IMR-90 (cell line): ENCODE results near the gene ILK. TPM values are rescaled to one million over a fixed set of nuclear protein-coding genes. Genes with fewer than 3 reads are reported as not detected.
A peak's percentile ranks its signal among the peaks of the same experiment; 100 is the strongest.

Source experiments
- ATAC-seq: fragments of 200-7000 bp; cut with Tn5 transposase; 2 replicates; pipeline ENCODE4 v1.9.1; 2020; ENCODE audit warnings: low read depth, mild to moderate bottlenecking, moderate library complexity
- BruUV-seq: library from RNA; stranded (reverse); fragments of 400-500 nt; replicated peaks from 2 replicates; lab custom pipeline; 2021; lab: Mats Ljungman, UMichigan
- CTCF ChIA-PET: fragments of 300-600 bp; formaldehyde crosslinking; extraction: SDS; loops from one replicate; lab custom pipeline; 2021; ENCODE audit warnings: antibody characterized with exemption; lab: Yijun Ruan, JAX
- POLR2A ChIA-PET: fragments of 300-600 bp; sonication (Branson Sonifier 250); formaldehyde crosslinking; loops from one replicate; lab custom pipeline; 2022; ENCODE audit warnings: antibody characterized with exemption; ENCODE audit not compliant: unreplicated experiment; lab: Charles Lee
- DNase-seq: peaks from one replicate; pipeline ENCODE4 v3.0.0; 2013
- H2AFZ ChIP-seq: replicated peaks from 2 replicates; pipeline ENCODE3; 2013; ENCODE audit warnings: low read length, mild to moderate bottlenecking; ENCODE audit not compliant: poor library complexity
- H2AK5ac ChIP-seq: 2 replicates; pipeline ENCODE4 v1.6.1; 2013; ENCODE audit warnings: low read depth, low read length, inconsistent platforms
- H2AK9ac ChIP-seq: replicated peaks from 2 replicates; pipeline ENCODE3; 2013; ENCODE audit warnings: mild to moderate bottlenecking, low read depth, low read length, moderate library complexity; ENCODE audit not compliant: poor library complexity
- H2BK120ac ChIP-seq: 2 replicates; pipeline ENCODE4 v1.6.1; 2013; ENCODE audit warnings: low read depth, low read length, inconsistent platforms
- H2BK15ac ChIP-seq: 3 replicates; pipeline ENCODE4 v1.6.1; 2013; ENCODE audit warnings: low read depth, low read length, inconsistent platforms
- H2BK20ac ChIP-seq: 2 replicates; pipeline ENCODE4 v1.6.1; 2013; ENCODE audit warnings: low read depth, mild to moderate bottlenecking, inconsistent platforms, low read length, moderate library complexity
- H2BK5ac ChIP-seq: 2 replicates; pipeline ENCODE4 v1.6.1; 2013; ENCODE audit warnings: mild to moderate bottlenecking, low read depth, low read length, inconsistent platforms; ENCODE audit not compliant: poor library complexity, severe bottlenecking
- H3K14ac ChIP-seq: replicated peaks from 2 replicates; pipeline ENCODE4 v1.6.1; 2013; ENCODE audit warnings: low read depth, low read length, inconsistent platforms
- H3K18ac ChIP-seq: 2 replicates; pipeline ENCODE4 v1.6.1; 2013; ENCODE audit warnings: low read depth, low read length, control low read depth
- H3K23ac ChIP-seq: 2 replicates; pipeline ENCODE4 v1.6.1; 2013; ENCODE audit warnings: low read depth, low read length, inconsistent platforms
- H3K27ac ChIP-seq: 2 replicates; pipeline ENCODE4 v1.5.1; 2013; ENCODE audit warnings: mild to moderate bottlenecking, control low read depth, low read length; ENCODE audit not compliant: insufficient read depth
- H3K27me3 ChIP-seq: 2 replicates; pipeline ENCODE4 v1.6.1; 2013; ENCODE audit warnings: low read length; ENCODE audit not compliant: control insufficient read depth, insufficient read depth
- H3K36me3 ChIP-seq: 2 replicates; pipeline ENCODE4 v1.6.1; 2013; ENCODE audit warnings: low read length, mixed read lengths; ENCODE audit not compliant: control insufficient read depth, insufficient read depth
- H3K4ac ChIP-seq: 2 replicates; pipeline ENCODE4 v1.6.1; 2013; ENCODE audit warnings: low read depth, low read length, inconsistent platforms
- H3K4me1 ChIP-seq: 2 replicates; pipeline ENCODE4 v1.6.1; 2013; ENCODE audit warnings: low read length, mixed read lengths; ENCODE audit not compliant: control insufficient read depth, insufficient read depth
- H3K4me2 ChIP-seq: 2 replicates; pipeline ENCODE4 v1.6.1; 2013; ENCODE audit warnings: low read depth, mild to moderate bottlenecking, control low read depth, low read length, moderate library complexity
- H3K4me3 ChIP-seq: 2 replicates; pipeline ENCODE4 v1.5.1; 2013; ENCODE audit warnings: low read depth, mild to moderate bottlenecking, control low read depth, low read length, moderate library complexity; ENCODE audit not compliant: insufficient read depth
- H3K56ac ChIP-seq: 2 replicates; pipeline ENCODE4 v1.6.1; 2013; ENCODE audit warnings: low read length, inconsistent platforms; ENCODE audit not compliant: insufficient read depth; ENCODE audit errors: extremely low read depth
- H3K79me1 ChIP-seq, 2 experiments: 2 replicates each; pipeline ENCODE4 v1.6.1; 2013; ENCODE audit warnings: low read length in 2 of 2, inconsistent platforms in 1 of 2, low read depth in 1 of 2
- H3K9ac ChIP-seq: 2 replicates; pipeline ENCODE4 v1.6.1; 2013; ENCODE audit warnings: low read depth, low read length, control low read depth
- H3K9me1 ChIP-seq: 2 replicates; pipeline ENCODE4 v1.6.1; 2013; ENCODE audit warnings: low read length, inconsistent platforms; ENCODE audit not compliant: insufficient read depth
- H3K9me3 ChIP-seq: 2 replicates; pipeline ENCODE4 v1.6.1; 2013; ENCODE audit warnings: low read length; ENCODE audit not compliant: control insufficient read depth, insufficient read depth
- H4K20me1 ChIP-seq: 2 replicates; pipeline ENCODE4 v1.6.1; 2013; ENCODE audit warnings: low read length, inconsistent platforms; ENCODE audit not compliant: insufficient read depth
- H4K5ac ChIP-seq: 2 replicates; pipeline ENCODE4 v1.6.1; 2013; ENCODE audit warnings: mild to moderate bottlenecking, low read depth, low read length, control low read depth
- H4K8ac ChIP-seq, 2 experiments: 2 replicates each; pipeline ENCODE4 v1.6.1; 2013; ENCODE audit warnings: low read depth in 2 of 2, low read length in 2 of 2, control low read depth in 1 of 2, inconsistent platforms in 1 of 2
- H4K91ac ChIP-seq: 2 replicates; pipeline ENCODE4 v1.6.1; 2013; ENCODE audit warnings: low read depth, low read length, inconsistent platforms; ENCODE audit not compliant: insufficient read depth
- CTCF ChIP-seq: conservative IDR thresholded peaks from 2 replicates; pipeline ENCODE4 v1.5.1; 2012; ENCODE audit warnings: mild to moderate bottlenecking, low read depth, low read length, improper control_type of control experiment
- ELK1 ChIP-seq: fragments of 150-350 bp; IDR thresholded peaks from 2 replicates; pipeline ENCODE4 v1.6.1; 2016; ENCODE audit warnings: low read depth, mild to moderate bottlenecking, low read length, moderate library complexity, borderline replicate concordance
- FOS ChIP-seq: fragments of 150-350 bp; IDR thresholded peaks from 2 replicates; pipeline ENCODE4 v1.6.1; 2016; ENCODE audit warnings: low read depth, low read length
- MAFK ChIP-seq: IDR thresholded peaks from 2 replicates; pipeline ENCODE4 v1.6.1; 2012; ENCODE audit warnings: low read depth, low read length, improper control_type of control experiment
- MAZ ChIP-seq: IDR thresholded peaks from 2 replicates; pipeline ENCODE4 v1.6.1; 2012; ENCODE audit warnings: low read depth, mild to moderate bottlenecking, low read length, improper control_type of control experiment, moderate library complexity, borderline replicate concordance
- MXI1 ChIP-seq: IDR thresholded peaks from 2 replicates; pipeline ENCODE4 v1.6.1; 2012; ENCODE audit warnings: low read depth, mild to moderate bottlenecking, low read length, moderate library complexity, borderline replicate concordance
- POLR2A ChIP-seq: IDR thresholded peaks from 2 replicates; pipeline ENCODE4 v1.6.1; 2012; ENCODE audit warnings: mild to moderate bottlenecking, low read depth, low read length
- RAD21 ChIP-seq: IDR thresholded peaks from 2 replicates; pipeline ENCODE4 v1.6.1; 2012; ENCODE audit warnings: low read length, improper control_type of control experiment
- RFX5 ChIP-seq: IDR thresholded peaks from 2 replicates; pipeline ENCODE4 v1.8.0; 2012; ENCODE audit warnings: low read depth, mild to moderate bottlenecking, low read length, moderate library complexity
- SMC3 ChIP-seq: fragments of 150-350 bp; IDR thresholded peaks from 2 replicates; pipeline ENCODE4 v1.6.1; 2016; ENCODE audit warnings: low read depth, mild to moderate bottlenecking, antibody characterized with exemption, low read length, moderate library complexity
- USF2 ChIP-seq: fragments of 150-350 bp; IDR thresholded peaks from 2 replicates; pipeline ENCODE4 v1.6.1; 2017; ENCODE audit warnings: mild to moderate bottlenecking, antibody characterized with exemption, low read length, low read depth
- WGBS, 2 experiments: methylation state at CpG; one replicate each; pipeline versions ENCODE4 v1.1.5 to v1.1.7; 2013; ENCODE audit warnings: missing lambda C conversion rate in 2 of 2; ENCODE audit not compliant: insufficient read length in 1 of 2; ENCODE audit errors: extremely low coverage in 2 of 2; 5-methylcytosine and 5-hydroxymethylcytosine counted together
- dilution Hi-C: fragments of 300-500 bp; cut with HindIII; formaldehyde crosslinking; loops from one replicate; pipeline ENCODE4 v1.14.3; 2018; ENCODE audit warnings: low sequenced_read_pairs; ENCODE audit not compliant: unreplicated experiment
- in situ Hi-C: fragments of 300-500 bp; cut with MboI; formaldehyde crosslinking; loops from 3 replicates; pipeline ENCODE4 v1.14.3; 2019; ENCODE audit warnings: low sequenced_read_pairs, inconsistent platforms, mixed read lengths
- intact Hi-C: fragments of 100-400 bp; cut with micrococcal nuclease; formaldehyde crosslinking; loops from 2 replicates; pipeline ENCODE4 v1.10.0; 2022
- polyA plus RNA-seq, 3 experiments: library from polyadenylated mRNA; depleted of rRNA; stranded (reverse); fragments of >200 nt; gene quantifications; 2 replicates each; pipeline ENCODE4 v1.2.3, GENCODE V29; 2012; ENCODE audit warnings: low replicate concordance in 1 of 3
- total RNA-seq: library from RNA; depleted of rRNA; stranded (reverse); fragments of >200 nt; gene quantifications from 2 replicates; pipeline ENCODE4 v1.2.3, GENCODE V29; 2012

Gene ILK
- total and polyA plus RNA-seq, 2 of the 4 experiments (the other 2 are of a cell fraction): 339 to 389 TPM

GRCh38 chr11:6618117-6619003 lies 14.8 kb downstream of the ILK start:
- H3K27ac ChIP-seq: peak overlapping the region; percentile 81
- in situ Hi-C loops: loop anchor here (5.0 kb wide), 1 partner anchor 64 kb away; the partner anchor contains the start of gene MRPL17

More at GRCh38 chr11:6618117-6619003, 14.8 kb downstream of the ILK start:
- intact Hi-C loops (loop anchor here (1.0 to 5.0 kb wide), 2 partner anchors 65 to 139 kb away; partner anchors contain the start of gene MRPL17), dilution Hi-C loops (no loop called here)
- Histone ChIP-seq H2BK20ac (peak overlapping the region; percentile 36), H3K14ac (peak overlapping the region; percentile 95), H3K4me1 (peaks cover 7% of the 10 kb centered on the region), H3K9ac (peak overlapping the region; percentile 90), H3K4me2 (peak overlapping the region; percentile 91), H2BK5ac (peak overlapping the region; percentile 74), H2BK15ac (peak overlapping the region; percentile 66; the same call in 2 of the 3 replicates), H2AFZ (peak overlapping the region; percentile 97), H4K20me1 (peaks cover 9% of the 10 kb centered on the region; the same call in 1 of the 2 replicates), H3K4me3 (peak overlapping the region; percentile 75), H3K4ac (peak overlapping the region; percentile 94), H3K9me1 (peaks cover 19% of the 10 kb centered on the region), H3K18ac (peak overlapping the region; percentile 43), H3K9me3 (no peaks in the 10 kb centered on the region), H4K91ac (peak overlapping the region; percentile 71), H4K8ac (peak overlapping the region; percentile 78 to 79), H3K56ac (peak overlapping the region; percentile 72), H4K5ac (peak overlapping the region; percentile 73), H3K23ac (peak overlapping the region; percentile 90), H3K27me3 (no peaks in the 10 kb centered on the region), H3K36me3 (peaks cover 24% of the 10 kb centered on the region; the same call in 1 of the 2 replicates), H2BK120ac (peak overlapping the region; percentile 65), H2AK9ac (peak overlapping the region; percentile 97), H2AK5ac (peak overlapping the region; percentile 93), H3K79me1 (peaks cover 9 to 49% of the 10 kb centered on the region in 2 experiments)
- WGBS, 2 experiments: 0% methylated on average over 4 of the region's 15 CpGs; no CpG with 5 or more reads in 1 of the 2 experiments
- TF ChIP-seq ELK1 (no peak), RFX5 (peak; percentile 63), USF2 (peak; percentile 28; the same call in 1 of the 2 replicates), POLR2A (no peak; the same call in 1 of the 2 replicates), CTCF (peak; percentile 28; the same call in 1 of the 2 replicates), FOS (peak; percentile 49; the same call in 1 of the 2 replicates), SMC3 (peak; percentile 18; the same call in 1 of the 2 replicates), MXI1 (peak; percentile 71), MAFK (0 out of 2 replicates have a peak, but pooled peaks have one; percentile 11), RAD21 (peak; percentile 33; the same call in 1 of the 2 replicates), MAZ (peak; percentile 87; the same call in 1 of the 2 replicates)
- BruUV-seq: no TSS peak
- ATAC-seq: peak; percentile 79
- ChIA-PET POLR2A (interaction anchor here (0.8 to 1.6 kb wide), 3 partner anchors 10 to 65 kb away, joined by 3 to 4 read pairs (median 4); partner anchors contain the start of gene MRPL17), CTCF (interaction anchor here (0.6 to 2.4 kb wide), 11 partner anchors 14 to 239 kb away, joined by 3 to 17 read pairs (median 4); partner anchors contain the start of gene MRPL17)
- DNase-seq: peak; percentile 90
